ENCODE results near the gene ART1.

Gene ART1

DNA sequence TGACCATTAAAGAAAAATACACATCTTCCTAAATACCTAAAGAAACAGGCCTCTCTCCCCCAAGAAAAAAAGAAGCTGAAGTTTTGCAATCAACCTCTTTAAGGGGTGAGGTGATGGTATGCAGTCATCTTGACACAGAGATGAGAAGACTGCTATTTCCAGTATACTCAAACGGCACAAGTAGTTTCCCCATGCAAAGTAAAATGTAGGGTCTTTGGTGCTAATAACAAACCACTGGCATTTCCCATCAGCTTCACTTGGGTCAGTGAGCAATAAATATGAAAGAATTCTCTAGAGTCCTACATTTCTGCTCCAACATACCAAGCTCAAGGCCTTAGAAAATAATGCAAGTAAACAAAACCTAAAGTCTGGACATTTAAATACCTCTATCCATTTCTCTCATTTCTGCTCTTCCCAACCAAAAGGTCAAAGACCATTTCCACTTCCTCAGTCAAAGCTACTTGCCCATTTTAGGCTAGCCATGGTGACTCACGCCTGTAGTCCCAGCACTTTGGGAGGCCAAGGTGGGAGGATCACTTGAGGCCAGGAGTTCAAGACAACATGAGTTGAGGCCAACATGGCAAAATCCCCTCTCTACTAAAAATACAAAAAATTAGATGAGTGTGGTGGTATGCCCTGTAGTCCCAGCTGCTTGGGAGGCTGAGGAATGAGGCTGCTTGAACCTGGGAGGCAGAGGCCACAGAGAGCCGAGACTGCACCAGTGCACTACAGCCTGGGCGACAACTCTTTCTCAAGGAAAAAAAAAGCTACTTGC lies 65.7 kb downstream of the ART1 start:
- Histone ChIP-seq H3K9me3 (ENCODE audit: control insufficient read depth, low read length) (no peaks in the 10 kb centered on the region), H3K4me3 (ENCODE audit: low read length) (no peak overlapping the region), H3K36me3 (ENCODE audit: control insufficient read depth, insufficient read depth, low read length) (peaks cover 7% of the 10 kb centered on the region), H3K9ac (ENCODE audit: low read length) (no peak overlapping the region), H3K4me1 (ENCODE audit: control insufficient read depth, insufficient read depth, low read length) (no peaks in the 10 kb centered on the region), H3K27me3 (ENCODE audit: control insufficient read depth, insufficient read depth, low read length) (no peaks in the 10 kb centered on the region)

GRCh38 chr11:3712274-3712673 lies 67.3 kb downstream of the ART1 start:
- H3K27me3 ChIP-seq (ENCODE audit: control insufficient read depth, insufficient read depth, low read length): no peaks in the 10 kb centered on the region
- peaks cover 7% of the 10 kb centered on the region for H3K36me3 ChIP-seq (ENCODE audit: control insufficient read depth, insufficient read depth, low read length)
- H3K9me3 ChIP-seq (ENCODE audit: control insufficient read depth, low read length): no peaks in the 10 kb centered on the region
- H3K9ac ChIP-seq (ENCODE audit: low read length): no peak overlapping the region
- H3K4me3 ChIP-seq (ENCODE audit: low read length): no peak overlapping the region
- no peaks in the 10 kb centered on the region for H3K4me1 ChIP-seq (ENCODE audit: control insufficient read depth, insufficient read depth, low read length)
